Chondrocyte (in vitro differentiated cells): ENCODE results near the gene GPR162. TPM values are rescaled to one million over a fixed set of nuclear protein-coding genes. Genes with fewer than 3 reads are reported as not detected.

ENCODE experiments used
- DNase-seq: peaks from one replicate; pipeline ENCODE4 v3.0.0; 2021; ENCODE audit warnings: mixed read lengths, low spot score
- H3K27ac Mint-ChIP-seq: one replicate; pipeline ENCODE4 v1.8.0; 2021; ENCODE audit warnings: mild to moderate bottlenecking, moderate library complexity, mixed read lengths; ENCODE audit not compliant: unreplicated experiment
- H3K27me3 Mint-ChIP-seq: 2 replicates; pipeline ENCODE4 v1.8.0; 2021; ENCODE audit warnings: low read depth, mixed read lengths
- H3K36me3 Mint-ChIP-seq: 2 replicates; pipeline ENCODE4 v1.8.0; 2021; ENCODE audit warnings: low read depth, mixed read lengths
- H3K4me1 Mint-ChIP-seq: 2 replicates; pipeline ENCODE4 v1.8.0; 2021; ENCODE audit warnings: low read depth, mild to moderate bottlenecking, mixed read lengths
- H3K4me3 Mint-ChIP-seq: one replicate; pipeline ENCODE4 v1.8.0; 2021; ENCODE audit warnings: mild to moderate bottlenecking, moderate library complexity, mixed read lengths; ENCODE audit not compliant: unreplicated experiment
- H3K9me3 Mint-ChIP-seq: 2 replicates; pipeline ENCODE4 v1.8.0; 2021; ENCODE audit warnings: low read depth, mixed read lengths
- total RNA-seq: library from RNA; stranded (reverse); gene quantifications from 3 replicates; pipeline ENCODE4 v1.2.1, GENCODE V29; 2021
- TF ChIP-seq, protein P1 (sequence below): fragments of 200-600 bp; sonication (generic); IDR thresholded peaks from 2 replicates; pipeline ENCODE4 v1.5.0; 2021; ENCODE audit warnings: antibody characterized with exemption, mild to moderate bottlenecking, moderate library complexity

The GPR162 gene
- total RNA-seq, 1 donor from 2014 or later = 4.2 TPM

DNA sequence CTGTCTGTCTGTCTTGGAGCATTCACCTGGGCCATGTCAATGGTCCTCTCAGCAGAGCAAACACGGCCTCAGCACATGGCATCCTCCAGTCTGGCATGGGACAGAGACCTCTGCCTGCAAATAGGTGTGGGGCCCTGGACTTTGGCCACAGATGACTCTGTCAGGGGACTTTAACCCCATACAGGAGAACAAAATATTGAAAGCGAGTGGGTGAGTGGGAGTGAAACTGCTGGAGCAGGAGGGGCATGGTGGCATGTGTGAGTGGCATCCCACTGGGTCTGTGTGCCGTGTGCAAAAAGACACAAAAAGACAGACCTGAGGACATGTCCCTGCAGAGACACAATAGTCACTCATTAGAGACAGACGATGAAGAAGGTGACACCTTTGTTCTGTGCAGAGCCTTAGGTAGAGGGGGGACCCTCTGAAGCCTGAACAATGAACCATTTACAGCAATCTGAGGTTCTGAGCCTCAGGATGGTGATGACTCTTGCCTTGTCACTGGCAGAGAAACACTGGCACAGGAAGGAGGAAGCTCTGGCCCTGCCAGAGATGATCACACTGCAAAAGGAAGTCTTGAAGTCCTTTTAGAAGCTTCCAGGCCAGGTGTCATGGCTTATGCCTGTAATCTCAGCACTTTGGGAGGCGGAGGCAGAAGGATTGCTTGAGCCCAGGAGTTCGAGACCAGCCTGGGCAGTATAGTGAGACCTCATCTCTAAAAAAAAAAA is 41.8 kb upstream of the GPR162 start:
- no peak overlapping the region for H3K27ac Mint-ChIP-seq
- no peaks in the 10 kb centered on the region for H3K9me3 Mint-ChIP-seq
- peaks cover 5% of the 10 kb centered on the region for H3K36me3 Mint-ChIP-seq
- peaks cover 15% of the 10 kb centered on the region for H3K4me1 Mint-ChIP-seq
- H3K4me3 Mint-ChIP-seq = no peak overlapping the region
- DNase-seq = no peak
- TF ChIP-seq, protein P1, sequence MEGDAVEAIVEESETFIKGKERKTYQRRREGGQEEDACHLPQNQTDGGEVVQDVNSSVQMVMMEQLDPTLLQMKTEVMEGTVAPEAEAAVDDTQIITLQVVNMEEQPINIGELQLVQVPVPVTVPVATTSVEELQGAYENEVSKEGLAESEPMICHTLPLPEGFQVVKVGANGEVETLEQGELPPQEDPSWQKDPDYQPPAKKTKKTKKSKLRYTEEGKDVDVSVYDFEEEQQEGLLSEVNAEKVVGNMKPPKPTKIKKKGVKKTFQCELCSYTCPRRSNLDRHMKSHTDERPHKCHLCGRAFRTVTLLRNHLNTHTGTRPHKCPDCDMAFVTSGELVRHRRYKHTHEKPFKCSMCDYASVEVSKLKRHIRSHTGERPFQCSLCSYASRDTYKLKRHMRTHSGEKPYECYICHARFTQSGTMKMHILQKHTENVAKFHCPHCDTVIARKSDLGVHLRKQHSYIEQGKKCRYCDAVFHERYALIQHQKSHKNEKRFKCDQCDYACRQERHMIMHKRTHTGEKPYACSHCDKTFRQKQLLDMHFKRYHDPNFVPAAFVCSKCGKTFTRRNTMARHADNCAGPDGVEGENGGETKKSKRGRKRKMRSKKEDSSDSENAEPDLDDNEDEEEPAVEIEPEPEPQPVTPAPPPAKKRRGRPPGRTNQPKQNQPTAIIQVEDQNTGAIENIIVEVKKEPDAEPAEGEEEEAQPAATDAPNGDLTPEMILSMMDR = no peak
- no peaks in the 10 kb centered on the region for H3K27me3 Mint-ChIP-seq

DNA sequence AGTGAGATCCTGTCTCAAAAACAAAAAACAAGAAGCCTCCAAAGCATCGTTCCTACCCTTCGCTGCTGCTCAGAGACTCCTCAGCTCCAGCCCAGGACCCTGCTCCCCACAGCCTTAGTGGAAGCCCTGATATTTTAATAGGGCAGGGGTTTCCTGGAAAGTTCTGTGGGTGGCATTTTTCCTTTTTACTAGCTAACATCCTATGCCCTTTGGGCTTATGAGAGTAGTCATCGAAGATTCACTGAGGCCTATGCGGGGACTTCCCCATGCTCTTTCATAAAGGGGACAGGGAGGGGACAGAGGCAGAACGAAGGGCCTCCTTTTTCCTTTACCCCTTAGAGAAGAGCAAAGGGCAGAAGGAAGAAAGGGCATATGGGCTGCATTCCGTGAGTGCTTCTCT is 41.0 kb upstream of the GPR162 start:
- H3K4me3 Mint-ChIP-seq = no peak overlapping the region
- peaks cover 15% of the 10 kb centered on the region for H3K4me1 Mint-ChIP-seq
- no peak overlapping the region for H3K27ac Mint-ChIP-seq
- TF ChIP-seq, protein P1 = no peak
- peaks cover 1% of the 10 kb centered on the region for H3K36me3 Mint-ChIP-seq
- DNase-seq = no peak
- no peaks in the 10 kb centered on the region for H3K9me3 Mint-ChIP-seq
- H3K27me3 Mint-ChIP-seq = no peaks in the 10 kb centered on the region

DNA sequence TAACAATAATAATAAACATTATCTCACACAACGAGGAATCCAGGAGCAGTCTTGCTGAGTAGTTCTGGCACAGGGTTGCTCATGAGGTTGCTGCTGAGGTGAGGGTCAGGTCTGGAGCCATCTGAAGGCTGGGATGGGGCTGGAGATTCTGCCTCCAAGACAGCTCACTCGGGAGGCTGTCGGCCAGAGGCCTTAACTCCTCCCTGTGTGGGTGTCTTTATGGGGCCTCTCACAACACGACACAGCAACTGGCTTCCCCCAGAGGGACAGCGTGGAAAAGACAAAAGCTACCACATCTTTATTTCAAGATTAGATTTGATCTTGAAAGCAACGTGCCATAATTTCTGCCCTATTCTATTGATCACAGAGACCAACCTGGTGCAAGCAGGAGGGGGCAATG is 39.5 kb upstream of the GPR162 start:
- no peaks in the 10 kb centered on the region for H3K36me3 Mint-ChIP-seq
- H3K4me1 Mint-ChIP-seq = peaks cover 15% of the 10 kb centered on the region
- no peak overlapping the region for H3K27ac Mint-ChIP-seq
- TF ChIP-seq, protein P1 = no peak
- no peaks in the 10 kb centered on the region for H3K9me3 Mint-ChIP-seq
- H3K27me3 Mint-ChIP-seq = no peaks in the 10 kb centered on the region
- no peak overlapping the region for H3K4me3 Mint-ChIP-seq
- DNase-seq = no peak

DNA sequence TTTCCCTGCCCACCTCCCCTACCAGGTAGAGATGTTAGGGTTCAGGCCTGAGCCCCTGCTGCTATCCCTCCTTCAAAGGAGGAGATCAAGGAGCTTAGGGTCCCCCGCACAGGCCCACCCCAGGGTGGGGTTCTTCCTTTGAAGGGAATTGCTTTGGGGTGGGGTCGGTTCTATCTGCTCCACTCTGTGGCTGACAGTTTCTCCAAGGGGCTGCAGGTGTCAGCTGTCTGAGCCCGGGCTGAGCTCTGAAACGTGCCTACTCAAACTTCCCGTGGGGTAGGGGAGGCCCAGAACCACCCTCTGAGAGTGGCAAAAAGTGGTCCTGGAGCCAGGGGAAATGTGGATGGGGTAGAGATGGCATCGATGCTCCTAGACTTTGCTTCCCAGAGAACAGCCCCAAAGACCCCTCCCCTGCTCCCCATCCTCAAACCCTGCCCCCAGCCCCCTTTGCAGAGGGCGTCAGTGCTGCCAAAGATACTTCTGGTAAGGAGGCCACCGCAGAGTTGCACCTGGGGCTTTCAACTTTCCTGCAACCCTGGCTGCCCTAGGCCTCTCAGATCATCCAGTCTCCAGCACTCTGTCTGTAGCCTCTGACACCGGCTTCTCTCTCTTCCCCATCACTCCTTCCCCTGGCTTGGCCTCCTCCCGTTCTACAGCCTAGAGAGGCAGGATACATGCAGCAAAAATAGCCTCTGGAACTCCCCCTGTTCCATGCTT is 38.6 kb upstream of the GPR162 start:
- no peak overlapping the region for H3K4me3 Mint-ChIP-seq
- H3K27ac Mint-ChIP-seq = no peak overlapping the region
- H3K36me3 Mint-ChIP-seq = no peaks in the 10 kb centered on the region
- H3K4me1 Mint-ChIP-seq = peaks cover 14% of the 10 kb centered on the region
- TF ChIP-seq, protein P1 = no peak
- DNase-seq = no peak
- H3K9me3 Mint-ChIP-seq = no peaks in the 10 kb centered on the region
- H3K27me3 Mint-ChIP-seq = no peaks in the 10 kb centered on the region

DNA sequence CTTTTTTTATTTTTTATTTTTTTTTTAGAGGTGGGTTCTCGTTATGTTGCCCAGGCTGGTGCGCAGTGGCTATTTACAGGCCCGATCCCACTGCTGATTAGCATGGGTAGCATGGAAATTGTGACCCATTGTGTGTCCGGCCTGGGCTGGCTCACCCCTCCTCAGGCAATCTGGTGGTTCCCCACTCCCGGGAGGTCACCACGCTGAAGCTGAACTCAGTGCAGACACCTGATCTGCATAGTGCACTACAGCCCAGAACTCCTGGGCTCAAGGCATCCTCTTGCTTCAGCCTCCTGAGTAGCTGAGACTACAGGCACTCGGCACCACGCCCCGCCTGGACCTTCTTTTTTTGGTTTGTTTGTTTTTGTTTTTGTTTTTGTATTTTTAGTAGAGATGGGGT is 37.8 kb upstream of the GPR162 start:
- no peaks in the 10 kb centered on the region for H3K36me3 Mint-ChIP-seq
- TF ChIP-seq, protein P1 = no peak
- no peak overlapping the region for H3K4me3 Mint-ChIP-seq
- H3K9me3 Mint-ChIP-seq = no peaks in the 10 kb centered on the region
- no peak overlapping the region for H3K27ac Mint-ChIP-seq
- no peak for DNase-seq
- peaks cover 6% of the 10 kb centered on the region for H3K4me1 Mint-ChIP-seq
- H3K27me3 Mint-ChIP-seq = no peaks in the 10 kb centered on the region
